Measurements from ENCODE around the gene SDHD.
A peak's percentile ranks its signal among the peaks of the same experiment; 100 is the strongest.

The SDHD gene

GRCh38 chr11:112050721-112051120 lies 36.0 kb upstream of the SDHD start:
- TF ChIP-seq, protein P1, sequence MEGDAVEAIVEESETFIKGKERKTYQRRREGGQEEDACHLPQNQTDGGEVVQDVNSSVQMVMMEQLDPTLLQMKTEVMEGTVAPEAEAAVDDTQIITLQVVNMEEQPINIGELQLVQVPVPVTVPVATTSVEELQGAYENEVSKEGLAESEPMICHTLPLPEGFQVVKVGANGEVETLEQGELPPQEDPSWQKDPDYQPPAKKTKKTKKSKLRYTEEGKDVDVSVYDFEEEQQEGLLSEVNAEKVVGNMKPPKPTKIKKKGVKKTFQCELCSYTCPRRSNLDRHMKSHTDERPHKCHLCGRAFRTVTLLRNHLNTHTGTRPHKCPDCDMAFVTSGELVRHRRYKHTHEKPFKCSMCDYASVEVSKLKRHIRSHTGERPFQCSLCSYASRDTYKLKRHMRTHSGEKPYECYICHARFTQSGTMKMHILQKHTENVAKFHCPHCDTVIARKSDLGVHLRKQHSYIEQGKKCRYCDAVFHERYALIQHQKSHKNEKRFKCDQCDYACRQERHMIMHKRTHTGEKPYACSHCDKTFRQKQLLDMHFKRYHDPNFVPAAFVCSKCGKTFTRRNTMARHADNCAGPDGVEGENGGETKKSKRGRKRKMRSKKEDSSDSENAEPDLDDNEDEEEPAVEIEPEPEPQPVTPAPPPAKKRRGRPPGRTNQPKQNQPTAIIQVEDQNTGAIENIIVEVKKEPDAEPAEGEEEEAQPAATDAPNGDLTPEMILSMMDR (IDR thresholded peaks at IDR 0.05; ENCODE audit: low read depth, low read length) = no peak
- H3K4me3 ChIP-seq (ENCODE audit: low read depth, low read length) = no peak overlapping the region

DNA sequence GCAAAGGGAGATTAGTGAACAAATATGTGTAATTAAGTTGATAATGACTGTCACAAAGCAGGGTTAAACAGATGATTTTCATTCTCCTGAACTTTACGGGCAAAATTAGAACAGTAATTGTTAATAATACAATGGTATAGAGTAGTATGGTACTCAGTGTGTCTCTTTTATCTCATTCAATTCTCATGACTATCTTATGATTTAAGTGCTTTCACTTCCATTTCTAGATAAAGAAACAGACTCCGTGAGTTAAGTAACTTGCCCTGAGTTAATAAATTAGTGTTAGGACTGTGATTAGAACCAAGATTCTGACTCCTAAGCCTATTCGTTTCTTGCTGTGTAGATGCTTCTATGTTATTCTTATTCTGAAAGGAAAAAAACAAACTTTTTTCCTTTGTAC lies 34.9 kb upstream of the SDHD start:
- TF ChIP-seq, protein P1 (IDR thresholded peaks at IDR 0.05; ENCODE audit: low read depth, low read length) = no peak
- no peak overlapping the region for H3K4me3 ChIP-seq (ENCODE audit: low read depth, low read length)

DNA sequence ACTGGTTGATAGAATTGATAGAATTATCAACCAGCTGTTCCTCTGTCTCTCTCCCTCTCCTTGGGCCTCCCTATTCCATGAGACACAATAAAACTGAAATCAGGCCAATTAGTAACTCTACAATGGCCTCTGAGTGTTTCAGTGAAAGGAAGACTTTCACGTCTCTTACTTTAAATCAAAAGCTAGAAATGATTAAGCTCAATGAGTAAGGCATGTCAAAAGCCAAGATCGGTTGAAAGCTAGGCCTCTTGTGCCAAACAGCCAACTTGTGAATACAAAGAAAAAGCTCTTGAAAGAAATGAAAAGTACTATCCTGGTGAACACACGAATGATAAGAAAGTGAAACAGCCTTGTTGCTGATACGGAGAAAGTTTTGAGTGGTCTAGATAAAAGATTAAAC lies 29.5 kb upstream of the SDHD start:
- TF ChIP-seq, protein P1 (IDR thresholded peaks at IDR 0.05; ENCODE audit: low read depth, low read length) = no peak
- H3K4me3 ChIP-seq (ENCODE audit: low read depth, low read length) = no peak overlapping the region

- no peak overlapping the region for H3K4me3 ChIP-seq (ENCODE audit: low read depth, low read length)
- TF ChIP-seq, protein P1 (IDR thresholded peaks at IDR 0.05; ENCODE audit: low read depth, low read length) = no peak
Measured at GRCh38 chr11:112058103-112058502, 28.6 kb upstream of the SDHD start.

DNA sequence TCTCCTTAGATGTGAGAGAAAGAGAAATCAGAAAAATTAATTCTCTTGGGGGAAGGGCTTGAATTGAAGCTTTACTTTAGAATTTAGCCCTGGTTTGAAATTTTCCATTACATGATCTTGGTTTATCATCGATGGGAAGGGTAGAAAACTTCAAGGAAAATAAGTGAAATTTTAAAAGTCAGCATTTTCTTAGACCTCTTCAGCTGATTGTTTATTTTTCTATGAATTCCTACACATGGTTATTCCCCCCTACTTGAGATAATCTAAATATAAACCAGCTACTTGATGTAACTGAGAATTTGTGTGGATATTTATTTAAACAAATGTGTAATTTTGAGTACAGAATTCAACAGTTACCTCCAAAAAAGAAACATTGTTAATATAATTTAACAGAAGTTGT lies 23.8 kb upstream of the SDHD start:
- H3K4me3 ChIP-seq (ENCODE audit: low read depth, low read length) = no peak overlapping the region
- TF ChIP-seq, protein P1 (IDR thresholded peaks at IDR 0.05; ENCODE audit: low read depth, low read length) = no peak

DNA sequence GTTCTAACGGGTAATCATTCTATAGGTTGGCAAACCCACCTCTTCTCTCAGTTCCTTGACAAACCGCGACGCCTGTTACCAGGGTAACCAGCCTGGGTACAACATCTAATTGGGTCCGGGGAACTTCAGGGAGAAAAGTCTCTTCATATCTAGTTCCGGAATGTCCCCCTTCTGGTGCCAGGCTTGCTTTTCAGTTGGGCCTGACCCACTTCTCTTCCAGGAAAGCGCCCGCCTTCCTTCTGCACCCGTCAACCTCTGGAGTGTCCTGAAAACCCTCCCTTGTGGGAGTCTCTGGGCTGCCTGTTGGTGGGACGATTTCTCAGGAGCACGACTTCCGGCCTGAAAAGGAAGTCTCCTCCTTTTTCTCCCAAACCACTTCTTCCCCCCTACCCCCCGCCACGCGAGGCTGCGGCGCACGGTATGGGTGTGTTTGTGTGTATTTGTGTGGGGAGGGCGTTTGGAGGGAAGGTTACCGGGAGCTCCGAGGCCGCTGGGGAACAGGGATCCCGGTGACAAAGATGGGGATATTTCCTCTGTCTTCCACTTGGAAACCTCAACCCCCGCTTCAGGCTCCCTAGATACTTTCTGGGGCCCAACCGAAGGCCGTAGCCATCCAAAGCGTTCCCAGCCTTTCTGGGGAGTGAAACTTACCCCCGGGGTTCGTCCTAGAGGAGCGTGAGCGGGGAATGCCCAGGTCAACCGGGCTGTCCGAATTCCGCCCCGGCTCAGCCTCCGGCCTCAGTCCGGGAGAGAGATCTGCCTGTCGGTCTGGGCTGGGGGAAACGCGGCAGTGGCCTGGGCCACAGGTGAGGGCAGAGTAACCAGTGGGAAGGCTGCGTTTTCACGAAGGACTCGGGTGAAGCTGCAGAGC lies 12.5 kb upstream of the SDHD start, which contains the start of the genes NKAPD1 and PIH1D2:
Gene NKAPD1, plus strand, starts transcription at position 359 of the 871 bp plus-strand sequence. CDS start 1,276 bp downstream, outside the sequence.
Gene PIH1D2, minus strand, starts transcription at position 77 of the 871 bp plus-strand sequence. CDS start 843 bp downstream, outside the sequence.
- H3K4me3 ChIP-seq (ENCODE audit: low read depth, low read length) = peak within 1 kb of the TSS; percentile 99
- TF ChIP-seq, protein P1 (IDR thresholded peaks at IDR 0.05; ENCODE audit: low read depth, low read length) = no peak

- H3K4me3 ChIP-seq (ENCODE audit: low read depth, low read length) = no peak overlapping the region
- TF ChIP-seq, protein P1 (IDR thresholded peaks at IDR 0.05; ENCODE audit: low read depth, low read length) = no peak
Measured at GRCh38 chr11:112082729-112083128, 3.9 kb upstream of the SDHD start.

All from WI38 (cell line).